Karpas-422 (cell line): ENCODE results near the gene ANAPC7. TPM values are rescaled to one million over a fixed set of nuclear protein-coding genes. Genes with fewer than 3 reads are reported as not detected.

Source experiments
- DNase-seq: peaks from one replicate; pipeline ENCODE4 v3.0.0-alpha.2; 2015
- H2AFZ ChIP-seq: fragments of 200-600 bp; sonication (generic); 2 replicates; pipeline ENCODE4 v1.6.1; 2014; ENCODE audit warnings: antibody characterized with exemption, low read length, mixed read lengths
- H3K27ac ChIP-seq: fragments of 200-600 bp; sonication (generic); 2 replicates; pipeline ENCODE4 v1.5.1; 2014; ENCODE audit warnings: mild to moderate bottlenecking, low read length, moderate library complexity
- H3K27me3 ChIP-seq: fragments of 200-600 bp; sonication (generic); 2 replicates; pipeline ENCODE4 v1.6.1; 2014; ENCODE audit warnings: low read length, mixed read lengths
- H3K36me3 ChIP-seq: fragments of 200-600 bp; sonication (generic); 2 replicates; pipeline ENCODE4 v1.6.1; 2014; ENCODE audit warnings: low read length, mixed read lengths; ENCODE audit not compliant: insufficient read depth
- H3K4me1 ChIP-seq: fragments of 200-600 bp; sonication (generic); 2 replicates; pipeline ENCODE4 v1.6.1; 2014; ENCODE audit warnings: mild to moderate bottlenecking, low read length, mixed read lengths
- H3K4me2 ChIP-seq: fragments of 200-600 bp; sonication (generic); 2 replicates; pipeline ENCODE4 v1.6.1; 2014; ENCODE audit warnings: low read length, low read depth, mild to moderate bottlenecking; ENCODE audit not compliant: poor library complexity, severe bottlenecking
- H3K4me3 ChIP-seq: fragments of 200-600 bp; sonication (generic); 2 replicates; pipeline ENCODE4 v1.5.1; 2014; ENCODE audit warnings: mild to moderate bottlenecking, antibody characterized with exemption, low read length, mixed read lengths
- H3K79me2 ChIP-seq: fragments of 200-600 bp; sonication (generic); 2 replicates; pipeline ENCODE4 v1.6.1; 2014; ENCODE audit warnings: mild to moderate bottlenecking, low read length, mixed read lengths
- H3K9ac ChIP-seq: fragments of 200-600 bp; sonication (generic); 2 replicates; pipeline ENCODE4 v1.6.0; 2014; ENCODE audit warnings: low read length
- H3K9me2 ChIP-seq: fragments of 200-600 bp; sonication (generic), shearing (Covaris generic); replicated peaks from 2 replicates; pipeline ENCODE4 v1.6.0; 2014; ENCODE audit warnings: mild to moderate bottlenecking, low read length, moderate library complexity; ENCODE audit not compliant: insufficient read depth
- H3K9me3 ChIP-seq: fragments of 300-700, 200-600 bp; sonication (generic); 2 replicates; pipeline ENCODE4 v1.6.1; 2014; ENCODE audit warnings: low read length, mixed read lengths
- H4K20me1 ChIP-seq: fragments of 200-600 bp; sonication (generic); 2 replicates; pipeline ENCODE4 v1.6.1; 2014; ENCODE audit warnings: mild to moderate bottlenecking, antibody characterized with exemption, low read length, low read depth; ENCODE audit not compliant: insufficient read depth
- total RNA-seq: library from RNA; depleted of rRNA; stranded (reverse); fragments of >200 nt; shearing (Covaris generic); gene quantifications from 2 replicates; pipeline ENCODE4 v1.2.3, GENCODE V29; 2014; ENCODE audit warnings: low replicate concordance

The ANAPC7 gene
- total RNA-seq, 1 experiment from 2014 or later, result 62.1 TPM

- peaks cover 66% of the 10 kb centered on the region for H3K36me3 ChIP-seq
- no peaks in the 10 kb centered on the region for H3K9me3 ChIP-seq
- no peaks in the 10 kb centered on the region for H4K20me1 ChIP-seq
- DNase-seq, result no peak
- H3K27ac ChIP-seq, result no peak overlapping the region
- peaks cover 11% of the 10 kb centered on the region for H3K4me1 ChIP-seq
- H2AFZ ChIP-seq, result no peak overlapping the region
- no peaks in the 10 kb centered on the region for H3K9me2 ChIP-seq
- no peak overlapping the region for H3K4me2 ChIP-seq
- H3K79me2 ChIP-seq, result no peaks in the 10 kb centered on the region
- no peaks in the 10 kb centered on the region for H3K27me3 ChIP-seq
- no peak overlapping the region for H3K4me3 ChIP-seq
- no peak overlapping the region for H3K9ac ChIP-seq
These were observed 54.4 kb downstream of the ANAPC7 start for GRCh38 chr12:110349096-110349495.

- H3K9me3 ChIP-seq, result no peaks in the 10 kb centered on the region
- H3K4me3 ChIP-seq, result no peak overlapping the region
- no peaks in the 10 kb centered on the region for H3K9me2 ChIP-seq
- no peak overlapping the region for H3K27ac ChIP-seq
- no peak overlapping the region for H3K9ac ChIP-seq
- no peak for DNase-seq
- no peaks in the 10 kb centered on the region for H3K79me2 ChIP-seq
- no peaks in the 10 kb centered on the region for H3K27me3 ChIP-seq
- peaks cover 72% of the 10 kb centered on the region for H3K36me3 ChIP-seq
- no peak overlapping the region for H2AFZ ChIP-seq
- peaks cover 11% of the 10 kb centered on the region for H3K4me1 ChIP-seq
- H4K20me1 ChIP-seq, result no peaks in the 10 kb centered on the region
- H3K4me2 ChIP-seq, result no peak overlapping the region
These were observed 55.0 kb downstream of the ANAPC7 start for GRCh38 chr12:110348431-110349059.

- Histone ChIP-seq H2AFZ (no peak overlapping the region), H3K9ac (no peak overlapping the region), H3K79me2 (0 out of 2 replicates have a peak, but pooled peaks cover 5% of the 10 kb centered on the region), H3K4me2 (no peak overlapping the region), H3K27ac (no peak overlapping the region), H3K4me1 (peaks cover 11% of the 10 kb centered on the region), H3K27me3 (no peaks in the 10 kb centered on the region), H3K36me3 (peaks cover 78% of the 10 kb centered on the region), H3K9me2 (no peaks in the 10 kb centered on the region), H3K4me3 (no peak overlapping the region), H4K20me1 (no peaks in the 10 kb centered on the region), H3K9me3 (no peaks in the 10 kb centered on the region)
- DNase-seq, result no peak
These were observed 55.7 kb downstream of the ANAPC7 start for GRCh38 chr12:110347767-110348166.

GRCh38 chr12:110345963-110346362 lies 57.5 kb downstream of the ANAPC7 start:
- peaks cover 11% of the 10 kb centered on the region for H3K4me1 ChIP-seq
- H3K9me2 ChIP-seq, result no peaks in the 10 kb centered on the region
- H3K27ac ChIP-seq, result no peak overlapping the region
- H3K79me2 ChIP-seq, result 0 out of 2 replicates have a peak, but pooled peaks cover 5% of the 10 kb centered on the region
- H3K9me3 ChIP-seq, result no peaks in the 10 kb centered on the region
- no peaks in the 10 kb centered on the region for H4K20me1 ChIP-seq
- no peak overlapping the region for H3K9ac ChIP-seq
- no peak overlapping the region for H3K4me2 ChIP-seq
- no peaks in the 10 kb centered on the region for H3K27me3 ChIP-seq
- no peak overlapping the region for H2AFZ ChIP-seq
- no peak for DNase-seq
- H3K36me3 ChIP-seq, result peaks cover 85% of the 10 kb centered on the region
- no peak overlapping the region for H3K4me3 ChIP-seq

GRCh38 chr12:110345176-110345661 lies 58.3 kb downstream of the ANAPC7 start:
- H3K27ac ChIP-seq, result no peak overlapping the region
- no peak overlapping the region for H2AFZ ChIP-seq
- no peak for DNase-seq
- H3K79me2 ChIP-seq, result 0 out of 2 replicates have a peak, but pooled peaks cover 11% of the 10 kb centered on the region
- H3K9ac ChIP-seq, result no peak overlapping the region
- peaks cover 86% of the 10 kb centered on the region for H3K36me3 ChIP-seq
- peaks cover 11% of the 10 kb centered on the region for H3K4me1 ChIP-seq
- no peaks in the 10 kb centered on the region for H3K9me2 ChIP-seq
- no peaks in the 10 kb centered on the region for H4K20me1 ChIP-seq
- H3K4me2 ChIP-seq, result no peak overlapping the region
- H3K4me3 ChIP-seq, result no peak overlapping the region
- H3K9me3 ChIP-seq, result no peaks in the 10 kb centered on the region
- no peaks in the 10 kb centered on the region for H3K27me3 ChIP-seq

GRCh38 chr12:110344657-110345056 lies 58.9 kb downstream of the ANAPC7 start:
- Histone ChIP-seq H3K4me2 (no peak overlapping the region), H4K20me1 (peaks cover 4% of the 10 kb centered on the region; the same call in 1 of the 2 replicates), H3K9ac (no peak overlapping the region), H3K36me3 (peaks cover 92% of the 10 kb centered on the region), H3K9me2 (no peaks in the 10 kb centered on the region), H3K9me3 (no peaks in the 10 kb centered on the region), H3K4me1 (peaks cover 12% of the 10 kb centered on the region), H3K4me3 (no peak overlapping the region), H2AFZ (no peak overlapping the region), H3K27me3 (no peaks in the 10 kb centered on the region), H3K79me2 (peaks cover 15% of the 10 kb centered on the region), H3K27ac (no peak overlapping the region)
- no peak for DNase-seq

- Histone ChIP-seq H3K4me2 (no peak overlapping the region), H4K20me1 (peaks cover 10% of the 10 kb centered on the region; the same call in 1 of the 2 replicates), H3K9me2 (no peaks in the 10 kb centered on the region), H2AFZ (no peak overlapping the region), H3K36me3 (peaks cover 96% of the 10 kb centered on the region), H3K4me1 (peaks cover 19% of the 10 kb centered on the region), H3K9ac (no peak overlapping the region), H3K27me3 (no peaks in the 10 kb centered on the region), H3K9me3 (no peaks in the 10 kb centered on the region), H3K79me2 (peaks cover 22% of the 10 kb centered on the region), H3K4me3 (no peak overlapping the region), H3K27ac (no peak overlapping the region)
- DNase-seq, result no peak
These were observed 59.6 kb downstream of the ANAPC7 start for GRCh38 chr12:110343736-110344555.

- no peak overlapping the region for H2AFZ ChIP-seq
These were observed 60.4 kb downstream of the ANAPC7 start for GRCh38 chr12:110343114-110343513.

More at GRCh38 chr12:110343114-110343513, 60.4 kb downstream of the ANAPC7 start:
- Histone ChIP-seq H3K27ac (no peak overlapping the region), H3K36me3 (peaks cover 93% of the 10 kb centered on the region), H4K20me1 (peaks cover 10% of the 10 kb centered on the region; the same call in 1 of the 2 replicates), H3K9ac (no peak overlapping the region), H3K4me3 (no peak overlapping the region), H3K79me2 (peaks cover 22% of the 10 kb centered on the region), H3K4me2 (no peak overlapping the region), H3K9me2 (no peaks in the 10 kb centered on the region), H3K9me3 (no peaks in the 10 kb centered on the region), H3K27me3 (no peaks in the 10 kb centered on the region), H3K4me1 (peaks cover 27% of the 10 kb centered on the region)
- no peak for DNase-seq
